Activated gamma-delta T cell (primary cell): ENCODE data around the gene CDC42EP4.
"Not testable (repeated sequence)": the region's sequence is repeated elsewhere in the genome, so short reads cannot be mapped to it uniquely, and the experiment has no call there.

ENCODE experiments used
- DNase-seq: peaks from one replicate; lab custom pipeline; 2025; lab: John Stamatoyannopoulos, UW

The CDC42EP4 gene

GRCh38 chr17:73343168-73343634 is 31.4 kb upstream of the CDC42EP4 start:
- DNase-seq, result no peak

GRCh38 chr17:73342541-73343167 is 30.9 kb upstream of the CDC42EP4 start:
- DNase-seq, result no peak

- DNase-seq, result no peak
Observed at GRCh38 chr17:73342050-73342522, 30.3 kb upstream of the CDC42EP4 start.

GRCh38 chr17:73341350-73342049 is 29.7 kb upstream of the CDC42EP4 start:
- no peak for DNase-seq

GRCh38 chr17:73340093-73340596 is 28.3 kb upstream of the CDC42EP4 start:
- no peak for DNase-seq

GRCh38 chr17:73338566-73339197 is 26.9 kb upstream of the CDC42EP4 start:
- no peak for DNase-seq

- DNase-seq, result no peak
Observed at GRCh38 chr17:73338050-73338521, 26.3 kb upstream of the CDC42EP4 start.

GRCh38 chr17:73337330-73337710 is 25.5 kb upstream of the CDC42EP4 start:
- no peak for DNase-seq

GRCh38 chr17:73336408-73337329 is 24.9 kb upstream of the CDC42EP4 start:
- no peak for DNase-seq

- no peak for DNase-seq
Observed at GRCh38 chr17:73335591-73336407, 24.0 kb upstream of the CDC42EP4 start.

GRCh38 chr17:73334771-73335513 is 23.1 kb upstream of the CDC42EP4 start:
- no peak for DNase-seq

GRCh38 chr17:73333445-73333844 is 21.6 kb upstream of the CDC42EP4 start:
- DNase-seq, result not testable (repeated sequence)

GRCh38 chr17:73331060-73331459 is 19.3 kb upstream of the CDC42EP4 start:
- no peak for DNase-seq

GRCh38 chr17:73327676-73328075 is 15.9 kb upstream of the CDC42EP4 start:
- DNase-seq, result no peak

GRCh38 chr17:73325527-73325842 is 13.7 kb upstream of the CDC42EP4 start:
- DNase-seq, result no peak

- DNase-seq, result no peak
Observed at GRCh38 chr17:73324711-73325526, 13.1 kb upstream of the CDC42EP4 start.

GRCh38 chr17:73324160-73324475 is 12.3 kb upstream of the CDC42EP4 start:
- DNase-seq, result no peak

GRCh38 chr17:73323409-73324159 is 11.8 kb upstream of the CDC42EP4 start:
- no peak for DNase-seq
